ENCODE data around the gene UBE2R2. TPM values are rescaled to one million over a fixed set of nuclear protein-coding genes. Genes with fewer than 3 reads are reported as not detected.

UBE2R2 gene
- polyA plus RNA-seq, 1 donor from 2014 or later: 45.0 TPM

GRCh38 chr9:33921967-33922895 lies 105.3 kb downstream of the UBE2R2 start:
- no peaks in the 10 kb centered on the region for H3F3A ChIP-seq (ENCODE audit: insufficient read depth, low read length, poor library complexity, severe bottlenecking)
- H3K9ac ChIP-seq (ENCODE audit: low read length): no peak overlapping the region
- no peaks in the 10 kb centered on the region for H3K27me3 ChIP-seq (ENCODE audit: insufficient read depth, low read depth, low read length)
- no peaks in the 10 kb centered on the region for H3K9me3 ChIP-seq (ENCODE audit: low read length)
- no peak for TF ChIP-seq EP300 (conservative IDR thresholded peaks at IDR 0.05; ENCODE audit: poor library complexity, severe bottlenecking)
- TF ChIP-seq CTCF (IDR thresholded peaks at IDR 0.05; ENCODE audit: poor library complexity, severe bottlenecking): peak; percentile 50
- no peak for TF ChIP-seq POLR2AphosphoS5 (IDR thresholded peaks at IDR 0.05)
- no peak for TF ChIP-seq TAF1 (IDR thresholded peaks at IDR 0.05; ENCODE audit: low read depth)
- no peak for TF ChIP-seq EZH2 (IDR thresholded peaks at IDR 0.05; ENCODE audit: borderline replicate concordance, insufficient read depth, low read length, poor library complexity, severe bottlenecking)
- no peak for TF ChIP-seq RAD21 (conservative IDR thresholded peaks at IDR 0.05)
- TF ChIP-seq MXI1 (conservative IDR thresholded peaks at IDR 0.05; ENCODE audit: poor library complexity, severe bottlenecking): no peak
- H3K4me3 ChIP-seq (ENCODE audit: low read length): no peak overlapping the region
- peaks cover 9% of the 10 kb centered on the region for H3K36me3 ChIP-seq (ENCODE audit: insufficient read depth, low read length)
- no peaks in the 10 kb centered on the region for H3K9me2 ChIP-seq (ENCODE audit: insufficient read depth, low read length)
- H3K27ac ChIP-seq (ENCODE audit: low read length): no peak overlapping the region
- no peak overlapping the region for H3K4me2 ChIP-seq (ENCODE audit: low read length)
- no peak overlapping the region for H2AFZ ChIP-seq (ENCODE audit: low read depth, low read length)
- H4K20me1 ChIP-seq (ENCODE audit: insufficient read depth): no peaks in the 10 kb centered on the region
- H3K79me2 ChIP-seq (replicated peaks; ENCODE audit: insufficient read depth, low read length): no peaks in the 10 kb centered on the region

- H4K20me1 ChIP-seq (ENCODE audit: insufficient read depth): no peaks in the 10 kb centered on the region
- H2AFZ ChIP-seq (ENCODE audit: low read depth, low read length): no peak overlapping the region
- H3K9me2 ChIP-seq (ENCODE audit: insufficient read depth, low read length): no peaks in the 10 kb centered on the region
- H3K4me2 ChIP-seq (ENCODE audit: low read length): no peak overlapping the region
- peaks cover 5% of the 10 kb centered on the region for H3K36me3 ChIP-seq (ENCODE audit: insufficient read depth, low read length)
- no peak overlapping the region for H3K27ac ChIP-seq (ENCODE audit: low read length)
- H3K9me3 ChIP-seq (ENCODE audit: low read length): no peaks in the 10 kb centered on the region
- no peaks in the 10 kb centered on the region for H3K27me3 ChIP-seq (ENCODE audit: insufficient read depth, low read depth, low read length)
- TF ChIP-seq POLR2AphosphoS5 (IDR thresholded peaks at IDR 0.05): peak; percentile 25
- no peak for TF ChIP-seq REST (IDR thresholded peaks at IDR 0.05; ENCODE audit: borderline replicate concordance)
- no peak for TF ChIP-seq TAF1 (IDR thresholded peaks at IDR 0.05; ENCODE audit: low read depth)
- H3K9ac ChIP-seq (ENCODE audit: low read length): no peak overlapping the region
- no peaks in the 10 kb centered on the region for H3F3A ChIP-seq (ENCODE audit: insufficient read depth, low read length, poor library complexity, severe bottlenecking)
- H3K79me2 ChIP-seq (replicated peaks; ENCODE audit: insufficient read depth, low read length): no peaks in the 10 kb centered on the region
- H3K4me3 ChIP-seq (ENCODE audit: low read length): no peak overlapping the region
Measured at GRCh38 chr9:33923079-33923478, 106.1 kb downstream of the UBE2R2 start.

Measured in neural cell (in vitro differentiated cells).